GM04504 (cell line): ENCODE results near the gene OPRD1.
"Not testable (repeated sequence)": the region's sequence is repeated elsewhere in the genome, so short reads cannot be mapped to it uniquely, and the experiment has no call there.

Experiments
- DNase-seq: peaks from one replicate; pipeline ENCODE4 v3.0.0-alpha.2; 2012; ENCODE audit warnings: low read depth

Gene OPRD1

GRCh38 chr1:28801461-28801860 is 10.5 kb upstream of the OPRD1 start:
- DNase-seq = no peak

DNA sequence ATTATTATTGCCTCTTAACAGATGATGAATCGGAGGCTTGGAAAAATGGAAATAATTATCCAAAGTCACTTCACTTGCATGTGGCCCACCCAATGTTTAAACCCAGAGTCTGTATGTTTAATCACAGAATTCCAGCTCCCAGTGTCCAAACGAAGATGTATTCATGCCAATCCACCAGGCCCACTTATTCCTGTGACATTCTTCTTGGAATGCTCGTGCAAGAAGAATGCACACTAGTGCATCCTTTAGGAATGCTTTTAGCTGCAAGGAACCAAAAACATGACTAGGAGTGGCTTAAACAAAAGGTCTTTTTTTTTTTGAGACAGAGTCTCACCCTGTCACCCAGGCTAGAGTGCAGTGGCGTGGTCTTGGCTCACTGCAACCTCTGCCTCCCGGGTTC is 8.9 kb upstream of the OPRD1 start:
- DNase-seq = no peak

DNA sequence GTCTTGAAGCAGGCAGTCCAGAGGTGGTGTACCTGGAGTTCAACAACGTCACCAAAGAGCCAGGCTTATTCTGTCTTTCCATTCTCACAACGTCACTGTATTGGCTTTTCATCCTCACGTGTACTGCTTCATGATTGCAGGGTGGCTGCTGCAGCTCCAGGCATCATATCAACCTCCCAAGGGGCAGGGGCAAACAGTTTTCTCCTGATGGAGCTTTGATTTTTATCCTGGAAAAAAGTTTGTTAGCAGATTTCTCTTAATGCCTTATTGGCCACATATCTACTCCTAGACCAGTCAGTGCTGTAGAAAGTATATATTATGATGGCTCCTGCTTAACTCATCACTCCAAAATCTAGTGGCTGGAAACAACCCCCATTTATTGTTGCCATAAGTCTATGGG is 8.3 kb upstream of the OPRD1 start:
- DNase-seq = no peak

GRCh38 chr1:28804071-28804470 is 7.9 kb upstream of the OPRD1 start:
- DNase-seq = no peak

DNA sequence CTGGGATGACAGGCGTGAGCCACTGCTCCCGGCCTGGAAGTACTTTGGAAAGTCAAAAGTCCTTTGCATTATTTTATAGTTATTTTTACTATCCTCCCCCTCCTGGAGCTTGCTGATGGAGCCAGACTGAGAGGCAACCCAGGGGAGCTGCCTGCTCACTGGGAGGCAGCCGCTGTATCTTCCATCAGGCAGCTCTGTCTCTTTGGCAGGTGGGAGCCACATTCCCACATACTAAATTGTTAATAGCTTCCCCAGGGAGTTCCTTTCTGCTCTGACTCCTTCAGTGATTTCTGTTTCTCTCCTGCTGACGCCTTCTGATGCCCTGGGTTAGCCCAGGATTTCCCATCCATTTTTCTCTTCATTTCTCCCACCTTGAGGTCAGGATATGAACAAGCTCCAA is 4.9 kb upstream of the OPRD1 start:
- DNase-seq = no peak

DNA sequence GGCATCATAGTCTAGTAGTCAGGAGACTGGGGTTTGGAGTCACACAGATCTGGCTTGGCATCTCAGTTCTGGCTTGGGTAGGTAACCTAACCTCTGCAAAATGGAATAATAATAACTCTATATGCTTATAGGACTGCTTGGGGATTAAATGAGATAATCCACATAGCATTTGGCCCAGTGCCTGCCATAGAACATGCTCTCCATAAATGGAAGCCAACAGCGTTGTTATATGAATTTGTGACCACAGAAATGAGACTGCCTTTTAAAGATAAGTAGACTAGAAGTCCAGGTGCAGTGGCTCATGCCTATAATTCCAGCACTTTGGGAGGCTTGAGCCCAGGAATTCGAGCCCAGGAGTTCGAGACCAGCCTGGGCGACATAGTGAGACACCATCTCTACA is 4.0 kb upstream of the OPRD1 start:
- no peak for DNase-seq

GRCh38 chr1:28811369-28811765 is 603 bp upstream of the OPRD1 start:
- no peak for DNase-seq

GRCh38 chr1:28812669-28813468 is 899 bp downstream of the OPRD1 start:
- DNase-seq = no peak

- DNase-seq = no peak
These were observed 2.0 kb downstream of the OPRD1 start for GRCh38 chr1:28813931-28814465.

DNA sequence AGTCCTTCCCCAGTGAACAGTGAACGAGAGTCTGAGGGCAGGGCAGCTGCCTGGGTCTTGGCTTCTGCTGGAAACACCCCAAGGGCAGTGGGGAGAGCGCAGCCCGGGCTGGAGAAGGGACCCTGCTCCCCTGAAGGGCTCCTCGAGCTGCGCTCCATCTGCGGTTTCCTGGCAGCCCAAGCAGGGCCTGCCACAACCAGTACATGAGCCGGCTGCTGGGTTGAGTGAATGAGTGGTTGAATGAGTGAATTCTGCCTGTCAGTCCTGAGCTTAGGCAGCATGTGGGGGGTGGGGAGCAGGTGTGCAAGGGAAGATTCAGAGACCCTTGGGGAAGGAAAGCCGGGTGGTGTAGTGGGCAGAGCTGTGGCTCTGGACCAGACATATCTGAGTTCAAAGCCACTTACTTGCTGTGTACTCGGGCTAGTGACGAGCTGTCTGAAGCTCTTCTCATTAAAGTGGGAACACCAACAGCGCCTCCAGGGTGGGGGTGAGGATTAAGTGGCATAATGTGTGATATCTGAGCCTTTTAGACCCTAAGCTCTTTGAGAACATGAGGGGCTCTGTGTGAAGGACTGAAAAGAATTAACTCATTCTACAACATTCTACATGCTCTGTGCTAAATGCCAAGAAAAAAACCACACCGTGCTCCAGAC is 3.7 kb downstream of the OPRD1 start:
- no peak for DNase-seq

DNA sequence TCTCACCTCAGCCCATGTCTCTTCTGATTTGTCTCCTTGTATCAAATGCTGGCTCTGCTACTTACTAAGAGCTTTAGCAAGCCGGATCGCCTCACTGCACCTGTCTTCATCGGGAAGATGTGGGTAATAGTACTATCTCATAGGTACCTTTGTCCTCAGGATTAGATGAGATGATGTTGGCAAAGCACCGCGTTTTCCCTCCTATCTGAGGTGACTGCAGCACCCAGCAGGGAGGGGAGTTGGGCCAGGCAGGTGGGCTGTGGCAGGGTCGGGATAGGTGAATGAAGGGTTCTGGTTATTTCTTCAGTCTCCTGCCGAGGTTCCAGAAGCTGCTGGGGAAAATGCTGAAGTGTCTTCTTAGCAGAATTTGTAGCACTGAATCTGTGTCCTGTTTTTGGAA is 5.2 kb downstream of the OPRD1 start:
- no peak for DNase-seq

GRCh38 chr1:28819020-28819419 is 7.0 kb downstream of the OPRD1 start:
- DNase-seq = no peak

GRCh38 chr1:28822799-28823198 is 10.8 kb downstream of the OPRD1 start:
- DNase-seq = no peak

DNA sequence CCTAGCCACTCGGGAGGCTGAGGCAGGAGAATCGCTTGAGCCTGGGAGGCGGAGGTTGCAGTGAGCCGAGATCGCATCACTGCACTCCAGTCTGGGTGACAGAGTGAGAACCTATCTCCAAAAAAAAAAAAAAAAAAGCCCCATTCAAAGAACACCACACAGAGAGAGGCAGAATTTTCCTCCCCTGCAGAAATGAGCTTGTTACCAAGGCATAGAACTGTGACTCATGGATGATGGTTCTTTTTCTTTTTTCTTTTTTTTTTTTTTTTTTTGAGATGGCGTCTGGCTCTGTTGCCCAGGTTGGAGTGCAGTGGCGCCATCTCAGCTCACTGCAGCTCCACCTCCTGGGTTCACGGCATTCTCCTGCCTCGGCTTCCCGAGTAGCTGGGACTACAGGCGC is 12.1 kb downstream of the OPRD1 start:
- DNase-seq = not testable (repeated sequence)

- not testable (repeated sequence) for DNase-seq
These were observed 16.4 kb downstream of the OPRD1 start for GRCh38 chr1:28828227-28828858.

DNA sequence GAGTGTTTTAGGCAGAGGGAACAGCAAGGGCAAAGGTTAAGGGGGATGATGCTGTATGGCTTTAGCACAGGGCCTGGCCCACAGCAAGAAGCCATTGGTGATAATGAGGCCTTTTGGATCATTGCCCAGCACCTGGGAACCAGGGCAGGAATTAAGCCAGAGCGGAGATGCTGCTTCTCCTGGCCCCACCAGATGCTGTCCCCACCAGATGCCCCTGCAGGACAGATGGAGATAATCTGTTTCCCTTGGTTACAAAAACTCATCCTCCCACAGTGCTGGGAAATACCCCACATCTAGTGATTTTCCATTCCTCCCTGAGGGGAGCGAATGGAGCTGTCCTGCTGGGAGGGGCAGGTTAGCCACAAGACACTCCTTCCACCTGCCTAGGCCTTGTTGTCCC is 18.8 kb downstream of the OPRD1 start:
- no peak for DNase-seq

DNA sequence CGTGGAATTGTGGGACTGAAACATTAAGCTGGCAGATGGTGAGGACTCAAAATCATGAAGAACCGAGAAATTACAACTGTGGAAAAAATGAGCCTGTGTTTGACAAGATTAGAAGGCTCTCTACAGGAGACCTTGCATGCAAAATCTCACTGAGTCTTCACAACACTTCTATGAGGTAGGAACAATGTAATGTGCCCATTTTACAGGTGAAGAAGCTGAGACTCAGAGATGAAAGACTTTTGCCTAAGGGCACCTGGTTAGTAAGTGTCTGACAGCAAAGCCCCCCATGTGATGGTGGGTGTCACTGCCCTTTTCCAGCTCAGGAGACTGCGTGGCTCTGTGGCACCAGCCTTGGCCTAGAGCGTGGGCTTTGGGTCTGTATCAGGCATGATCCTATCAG is 21.0 kb downstream of the OPRD1 start:
- no peak for DNase-seq

DNA sequence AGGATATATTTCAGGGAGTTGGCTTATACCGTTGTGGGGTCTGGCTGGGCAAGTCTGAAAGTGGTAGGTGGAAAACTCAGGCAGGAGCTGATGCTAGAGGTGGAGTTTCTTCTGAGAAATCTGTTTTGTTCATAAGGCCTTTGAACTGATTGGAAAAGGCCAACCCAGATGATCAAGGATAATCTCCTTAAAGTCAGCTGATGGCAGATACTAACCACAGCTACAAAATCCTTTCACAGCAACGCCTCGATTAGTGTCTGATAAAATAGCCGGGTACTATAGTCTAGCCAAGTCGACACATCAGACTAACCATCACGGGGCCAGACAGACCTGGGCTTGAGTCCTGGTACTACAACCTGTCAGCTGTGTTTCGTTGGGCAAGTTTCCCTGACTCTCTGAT is 21.4 kb downstream of the OPRD1 start:
- no peak for DNase-seq

DNA sequence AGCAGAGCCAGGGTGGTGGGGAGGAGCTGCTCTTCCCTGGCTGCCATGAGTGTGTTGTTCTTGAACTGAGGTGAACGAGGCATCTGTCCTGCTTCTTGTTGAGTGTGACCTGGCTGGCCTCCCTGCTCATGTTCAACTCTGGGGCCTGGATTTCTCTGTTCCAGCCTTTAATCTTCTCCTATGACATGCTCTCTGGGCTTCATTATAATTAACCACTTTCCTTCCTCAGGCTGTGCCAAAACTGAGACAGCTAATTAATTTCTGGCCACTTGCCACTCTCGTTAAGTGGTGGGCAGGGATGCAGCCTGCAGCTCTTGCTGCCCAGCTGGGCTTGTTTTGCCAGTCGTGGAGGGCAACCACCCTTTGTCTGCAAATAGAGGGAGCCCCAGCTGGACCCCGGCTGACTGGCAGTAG is 23.3 kb downstream of the OPRD1 start:
- DNase-seq = no peak

- DNase-seq = no peak
These were observed 24.5 kb downstream of the OPRD1 start for GRCh38 chr1:28836421-28836956.

DNA sequence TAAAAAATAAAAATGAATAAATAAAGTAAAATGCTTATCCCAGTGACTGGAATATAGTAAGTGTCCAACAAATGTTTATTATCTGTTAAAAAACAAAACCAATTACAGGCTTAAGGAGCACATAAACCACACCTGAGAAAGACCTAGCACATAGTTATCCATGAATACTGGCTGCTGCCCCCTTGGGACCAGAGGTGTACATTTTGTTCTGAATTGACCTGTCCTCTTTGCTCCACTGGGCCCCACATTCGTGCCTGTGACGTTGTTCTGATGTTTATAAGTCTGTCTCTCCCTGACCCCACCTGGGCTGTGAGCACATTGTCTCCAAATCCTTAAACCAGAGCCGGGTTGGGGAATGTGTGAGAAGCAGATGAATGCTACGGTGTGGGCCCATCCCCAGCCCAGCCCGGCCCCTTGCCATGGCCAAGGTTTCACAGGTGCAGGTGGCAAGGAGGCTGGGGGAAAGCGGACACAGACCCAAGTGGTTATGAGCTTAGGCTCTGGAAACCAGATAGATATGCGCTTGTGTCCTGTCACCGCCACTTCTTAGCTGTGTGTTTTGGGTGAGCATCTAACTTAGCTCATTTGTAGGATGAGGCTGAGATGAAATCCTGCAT is 29.1 kb downstream of the OPRD1 start:
- DNase-seq = no peak

GRCh38 chr1:28845786-28846543 is 34.0 kb downstream of the OPRD1 start:
- DNase-seq = no peak
